ENCODE measurements around the gene TSGA10IP. TPM values are rescaled to one million over a fixed set of nuclear protein-coding genes. Genes with fewer than 3 reads are reported as not detected.

The TSGA10IP gene
- total and polyA plus RNA-seq, 2 experiments from 2014 or later, result 1.6 to 2.0 TPM

- TF ChIP-seq CTCF (conservative IDR thresholded peaks at IDR 0.05; ENCODE audit: low read depth in 2 of 2) (no peak), STAT1 (IDR thresholded peaks at IDR 0.05; ENCODE audit: unreplicated experiment) (no peak), ZNF331 (CRISPR knock-in tag; IDR thresholded peaks at IDR 0.05; ENCODE audit: low read depth) (no peak), NANOG (IDR thresholded peaks at IDR 0.05; ENCODE audit: borderline replicate concordance) (no peak), EZH2phosphoT487 (IDR thresholded peaks at IDR 0.05; ENCODE audit: unreplicated experiment) (no peak)
These were observed 26.8 kb downstream of the TSGA10IP start (continued) for GRCh38 chr11:65972116-65972515.

DNA sequence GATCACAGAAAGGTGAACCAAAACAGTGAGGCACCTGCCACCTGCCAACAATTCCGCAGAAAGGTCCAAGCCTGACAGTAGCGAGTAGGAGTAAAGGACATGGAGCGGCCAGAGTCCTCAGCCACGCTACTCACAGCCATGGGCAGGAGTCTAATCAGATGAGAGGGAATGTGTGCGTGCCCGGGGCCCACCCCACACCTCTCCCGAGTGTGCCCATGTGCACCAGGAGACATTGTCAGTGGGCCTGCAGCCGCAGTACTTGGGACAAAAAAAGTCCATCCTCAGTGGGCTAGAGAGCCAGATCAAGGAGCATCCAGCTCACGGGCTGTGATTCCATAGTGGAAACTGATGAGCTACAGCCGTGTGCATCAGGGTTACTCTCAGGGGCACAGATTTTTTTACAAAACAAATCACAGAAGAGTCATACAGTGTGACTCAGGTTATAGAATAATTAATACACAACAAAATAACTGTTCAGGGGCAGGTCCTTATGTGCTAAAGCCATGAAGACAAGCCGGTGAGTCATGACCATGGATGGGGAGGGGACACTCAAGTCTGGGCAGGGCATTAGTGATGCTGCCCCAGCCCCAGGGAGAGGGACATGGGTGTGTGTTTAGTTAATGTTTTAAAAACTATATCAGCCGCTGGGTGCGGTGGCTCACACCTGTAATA, 28.3 kb downstream of the TSGA10IP start:
- Histone ChIP-seq H2AFZ (no peak overlapping the region), H4K20me1 (replicated peaks; ENCODE audit: insufficient read depth) (no peaks in the 10 kb centered on the region; the same call in none of the 2 replicates), H3K4me2 (no peak overlapping the region), H3K27me3 (ENCODE audit: insufficient read depth) (no peaks in the 10 kb centered on the region), H3K4me1 (ENCODE audit: insufficient read depth) (no peaks in the 10 kb centered on the region), H3F3A (replicated peaks; ENCODE audit: low read depth) (no peaks in the 10 kb centered on the region), H3K9me2 (ENCODE audit: insufficient read depth) (no peaks in the 10 kb centered on the region), H3K4me3 (no peak overlapping the region), H3K36me3 (ENCODE audit: insufficient read depth) (no peaks in the 10 kb centered on the region), H3K27ac (ENCODE audit: low read depth) (no peak overlapping the region), H3K79me2 (replicated peaks; ENCODE audit: insufficient read depth) (no peaks in the 10 kb centered on the region)
- Mint-ChIP-seq H3K27me3 (ENCODE audit: insufficient read depth, low read depth, poor library complexity) (peaks cover 19% of the 10 kb centered on the region), H3K4me3 (no peak overlapping the region), H3K4me1 (peaks cover 11% of the 10 kb centered on the region), H3K27ac (no peak overlapping the region), H3K36me3 (ENCODE audit: low read depth) (peaks cover 64% of the 10 kb centered on the region), H3K9me3 (peaks cover 7% of the 10 kb centered on the region; the same call in 2 of the 3 replicates)
- no peak for DNase-seq (ENCODE audit: low spot score)
- TF ChIP-seq ETS1 (IDR thresholded peaks at IDR 0.05) (no peak), ZNF331 (CRISPR knock-in tag; IDR thresholded peaks at IDR 0.05; ENCODE audit: low read depth) (no peak), STAT1 (IDR thresholded peaks at IDR 0.05; ENCODE audit: unreplicated experiment) (no peak), CREB1 (CRISPR knock-in tag; IDR thresholded peaks at IDR 0.05; ENCODE audit: low read depth) (no peak), REST (IDR thresholded peaks at IDR 0.05; ENCODE audit: unreplicated experiment) (no peak), ZNF114 (CRISPR knock-in tag; IDR thresholded peaks at IDR 0.05) (no peak), NANOG (IDR thresholded peaks at IDR 0.05; ENCODE audit: borderline replicate concordance) (no peak), EZH2phosphoT487 (IDR thresholded peaks at IDR 0.05; ENCODE audit: unreplicated experiment) (no peak), JUNB (IDR thresholded peaks at IDR 0.05; ENCODE audit: unreplicated experiment) (no peak), CTCF (conservative IDR thresholded peaks at IDR 0.05; ENCODE audit: low read depth in 2 of 2) (no peak)
- ATAC-seq, result no peak
